ENCODE data around the gene ZNF12. TPM values are rescaled to one million over a fixed set of nuclear protein-coding genes. Genes with fewer than 3 reads are reported as not detected.

Gene ZNF12
- total RNA-seq, 1 donor from 2014 or later, result 16.1 TPM

GRCh38 chr7:6651851-6652445 is 54.8 kb downstream of the ZNF12 start:
- H3K4me3 ChIP-seq (ENCODE audit: low read depth, low read length), result no peak overlapping the region
- no peaks in the 10 kb centered on the region for H3K27me3 ChIP-seq (ENCODE audit: control insufficient read depth, insufficient read depth, low read length)
- no peak for DNase-seq (ENCODE audit: low read depth)
- no peak for TF ChIP-seq CTCF (IDR thresholded peaks at IDR 0.05; ENCODE audit: insufficient read depth, low read length, poor library complexity, severe bottlenecking)
- H3K36me3 ChIP-seq (ENCODE audit: control insufficient read depth, insufficient read depth, low read length), result peaks cover 4% of the 10 kb centered on the region

- Histone ChIP-seq H3K4me3 (ENCODE audit: low read depth, low read length) (no peak overlapping the region), H3K27me3 (ENCODE audit: control insufficient read depth, insufficient read depth, low read length) (no peaks in the 10 kb centered on the region), H3K36me3 (ENCODE audit: control insufficient read depth, insufficient read depth, low read length) (peaks cover 5% of the 10 kb centered on the region)
- no peak for DNase-seq (ENCODE audit: low read depth)
- no peak for TF ChIP-seq CTCF (IDR thresholded peaks at IDR 0.05; ENCODE audit: insufficient read depth, low read length, poor library complexity, severe bottlenecking)
These were observed 56.2 kb downstream of the ZNF12 start for GRCh38 chr7:6650521-6651011.

GRCh38 chr7:6650086-6650485 is 56.7 kb downstream of the ZNF12 start:
- Histone ChIP-seq H3K27me3 (ENCODE audit: control insufficient read depth, insufficient read depth, low read length) (no peaks in the 10 kb centered on the region), H3K4me3 (ENCODE audit: low read depth, low read length) (no peak overlapping the region), H3K36me3 (ENCODE audit: control insufficient read depth, insufficient read depth, low read length) (peaks cover 4% of the 10 kb centered on the region)
- no peak for DNase-seq (ENCODE audit: low read depth)
- TF ChIP-seq CTCF (IDR thresholded peaks at IDR 0.05; ENCODE audit: insufficient read depth, low read length, poor library complexity, severe bottlenecking), result no peak

DNA sequence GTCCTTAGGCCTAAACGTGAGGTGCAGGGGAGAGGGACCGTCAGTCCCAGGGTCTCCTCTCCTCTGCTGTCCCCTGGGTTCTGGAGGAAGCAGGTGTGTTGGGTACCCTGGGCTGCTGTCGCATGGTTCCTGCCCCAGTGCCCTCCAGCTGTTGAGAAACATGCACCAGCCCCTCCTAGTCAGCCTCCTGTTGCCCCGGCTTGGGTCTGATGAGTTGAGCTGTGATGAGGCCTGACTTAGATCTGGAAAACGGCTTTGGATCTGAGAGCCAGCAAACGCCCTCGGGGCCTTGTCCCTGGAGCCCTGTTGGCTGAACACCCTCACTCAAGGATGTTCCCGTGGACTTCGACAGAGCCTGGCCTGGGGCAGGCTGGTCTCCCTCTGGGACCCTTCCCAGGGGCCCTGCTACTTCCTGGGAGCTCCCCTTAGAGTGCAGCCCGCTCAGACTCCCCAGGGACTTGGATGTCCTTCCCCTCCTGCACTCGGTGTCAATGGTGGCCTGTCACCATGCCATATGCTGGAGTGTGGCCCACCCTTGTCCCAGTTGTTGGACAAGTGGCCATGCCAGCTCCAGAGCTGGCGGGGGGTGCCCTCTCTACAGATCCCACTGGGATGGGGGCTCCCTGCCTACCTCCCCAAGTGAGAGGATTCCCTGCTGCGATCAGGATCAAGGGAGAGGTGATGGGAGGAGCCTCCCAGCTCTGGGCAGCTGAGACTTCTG is 57.3 kb downstream of the ZNF12 start:
- Histone ChIP-seq H3K27me3 (ENCODE audit: control insufficient read depth, insufficient read depth, low read length) (no peaks in the 10 kb centered on the region), H3K4me3 (ENCODE audit: low read depth, low read length) (no peak overlapping the region), H3K36me3 (ENCODE audit: control insufficient read depth, insufficient read depth, low read length) (peaks cover 4% of the 10 kb centered on the region)
- no peak for DNase-seq (ENCODE audit: low read depth)
- TF ChIP-seq CTCF (IDR thresholded peaks at IDR 0.05; ENCODE audit: insufficient read depth, low read length, poor library complexity, severe bottlenecking), result no peak

DNA sequence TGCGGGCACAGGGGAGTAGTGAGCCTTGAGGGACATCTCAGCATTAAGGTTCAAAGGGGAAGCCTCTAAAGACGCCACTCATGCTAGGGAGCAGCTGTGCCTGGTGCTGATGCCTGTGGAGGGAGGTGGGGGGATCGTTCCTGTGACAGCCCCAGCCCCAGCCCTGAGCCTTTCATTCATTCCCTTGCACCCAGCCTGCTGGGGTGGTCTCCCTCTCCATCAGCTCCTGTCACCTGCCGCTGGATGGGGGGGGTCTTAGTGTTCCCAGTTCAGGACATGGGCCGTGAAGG is 58.0 kb downstream of the ZNF12 start:
- TF ChIP-seq CTCF (IDR thresholded peaks at IDR 0.05; ENCODE audit: insufficient read depth, low read length, poor library complexity, severe bottlenecking), result no peak
- Histone ChIP-seq H3K36me3 (ENCODE audit: control insufficient read depth, insufficient read depth, low read length) (peaks cover 4% of the 10 kb centered on the region), H3K4me3 (ENCODE audit: low read depth, low read length) (no peak overlapping the region), H3K27me3 (ENCODE audit: control insufficient read depth, insufficient read depth, low read length) (no peaks in the 10 kb centered on the region)
- no peak for DNase-seq (ENCODE audit: low read depth)
